Anterior cingulate cortex (tissue), 58 donors: Measurements from ENCODE around the gene SLC9A8.
"Not testable (repeated sequence)": the region's sequence is repeated elsewhere in the genome, so short reads cannot be mapped to it uniquely, and the experiment has no call there.

ENCODE experiments used
- DNase-seq, 58 donors: peaks; one replicate each; lab custom pipeline; 2025; lab: John Stamatoyannopoulos, UW

Gene SLC9A8

DNA sequence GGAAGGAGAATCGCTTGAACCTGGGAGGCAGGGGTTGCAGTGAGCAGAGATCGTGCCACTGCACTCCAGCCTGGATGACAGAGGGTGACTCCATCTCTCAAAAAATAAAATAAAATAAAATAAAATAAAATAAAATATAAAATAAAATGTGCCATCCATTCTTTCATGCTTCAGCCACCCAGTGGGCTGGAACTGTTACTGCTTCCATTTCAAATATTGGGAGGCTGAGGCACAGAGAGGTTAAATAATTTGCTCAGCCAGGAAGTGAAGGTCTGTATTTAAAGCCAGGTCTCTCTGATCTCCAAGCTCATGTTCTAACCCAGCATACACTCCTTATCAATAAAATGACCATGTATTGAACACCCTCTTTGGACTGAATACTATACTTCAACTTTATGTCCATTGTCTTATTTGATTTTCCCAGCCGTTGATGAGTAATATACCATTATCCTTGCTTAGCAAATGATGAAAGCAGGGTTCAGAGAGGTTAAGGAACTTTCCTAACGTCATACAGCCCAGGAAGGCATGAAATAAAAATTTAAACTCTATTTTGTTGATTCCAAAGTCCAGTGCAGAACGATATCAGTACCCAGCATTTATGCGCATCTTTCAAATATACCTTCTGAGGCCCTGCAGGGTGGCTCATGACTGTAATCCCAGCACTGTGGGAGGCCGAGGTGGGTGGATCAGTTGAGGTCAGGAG is 25.8 kb upstream of the SLC9A8 start:
- DNase-seq = no peak

DNA sequence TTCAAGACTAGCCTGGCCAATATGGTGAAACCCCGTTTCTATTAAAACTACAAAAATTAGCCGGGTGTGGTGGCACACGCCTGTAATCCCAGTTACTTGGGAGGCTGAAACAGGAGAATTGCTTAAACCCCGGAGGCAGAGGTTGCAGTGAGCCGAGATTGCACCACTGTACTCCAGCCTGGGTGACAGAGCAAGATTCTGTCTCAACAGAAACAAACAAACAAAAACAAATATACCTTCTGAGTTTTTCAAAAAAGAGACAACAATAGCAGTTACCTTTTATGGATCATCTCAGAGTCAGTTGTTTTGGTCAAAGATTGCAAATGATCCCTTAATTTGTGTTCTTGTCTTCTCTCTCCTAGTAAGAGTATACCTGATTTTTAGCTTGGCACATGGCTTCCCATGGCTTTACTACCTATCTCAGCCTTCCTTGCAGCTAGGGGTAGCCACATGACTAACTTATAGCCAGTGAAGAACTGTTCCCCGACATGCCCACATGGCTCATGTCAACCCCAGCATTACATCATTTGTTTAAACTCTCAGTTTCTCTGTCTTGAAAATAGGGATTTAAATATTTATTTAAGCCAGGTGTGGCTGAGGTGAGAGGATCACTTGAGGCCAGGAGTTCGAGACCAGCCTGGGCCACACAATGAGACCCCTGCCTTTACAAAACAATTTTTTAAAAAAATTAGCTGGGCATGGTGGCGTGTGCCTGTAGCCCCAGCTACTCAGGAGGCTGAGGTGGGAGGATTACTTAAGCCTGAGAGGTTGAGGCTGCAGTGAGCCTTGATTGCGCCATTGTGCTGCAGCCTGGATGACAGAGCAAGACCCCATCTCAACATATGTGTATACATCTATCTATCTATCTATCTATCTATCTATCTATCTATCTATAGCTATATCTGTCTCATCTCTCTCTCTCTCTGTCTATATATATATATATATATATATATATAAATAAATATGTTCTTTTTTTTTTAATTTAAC is 25.0 kb upstream of the SLC9A8 start:
- no peak for DNase-seq

DNA sequence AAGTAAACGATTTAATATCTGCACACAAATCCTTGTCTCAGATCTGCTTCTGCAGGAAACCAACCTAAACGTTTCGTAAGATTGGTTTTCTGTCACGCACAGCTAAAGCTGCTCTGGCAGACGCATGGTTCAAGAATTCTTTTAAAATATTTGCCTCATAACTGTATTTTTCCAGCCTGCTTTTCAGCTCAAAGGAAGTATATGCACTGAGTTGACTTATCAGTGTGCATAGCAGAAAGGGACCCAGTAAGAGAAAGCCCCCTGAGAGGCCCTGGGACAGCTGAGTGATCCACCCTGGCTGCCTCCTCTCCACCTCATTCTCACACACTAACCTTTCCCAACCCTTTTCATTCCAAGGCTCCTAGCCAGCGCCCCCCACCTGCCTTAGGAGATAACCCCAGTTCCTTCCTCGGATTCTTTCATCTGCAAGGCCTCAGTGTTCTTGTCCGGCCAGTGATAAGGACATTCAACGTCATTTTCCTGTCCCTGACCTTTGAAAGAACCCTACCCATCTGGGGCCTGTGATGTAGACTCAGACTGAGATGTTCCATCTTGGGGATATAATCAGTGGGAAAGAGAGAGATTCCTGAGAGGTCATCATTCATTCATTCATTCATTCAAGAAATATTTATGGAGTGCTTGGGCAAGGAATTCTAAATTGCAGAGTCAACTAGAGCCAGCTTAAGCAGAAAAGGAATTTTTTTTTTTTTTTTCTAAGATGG is 22.4 kb upstream of the SLC9A8 start:
- DNase-seq = no peak

DNA sequence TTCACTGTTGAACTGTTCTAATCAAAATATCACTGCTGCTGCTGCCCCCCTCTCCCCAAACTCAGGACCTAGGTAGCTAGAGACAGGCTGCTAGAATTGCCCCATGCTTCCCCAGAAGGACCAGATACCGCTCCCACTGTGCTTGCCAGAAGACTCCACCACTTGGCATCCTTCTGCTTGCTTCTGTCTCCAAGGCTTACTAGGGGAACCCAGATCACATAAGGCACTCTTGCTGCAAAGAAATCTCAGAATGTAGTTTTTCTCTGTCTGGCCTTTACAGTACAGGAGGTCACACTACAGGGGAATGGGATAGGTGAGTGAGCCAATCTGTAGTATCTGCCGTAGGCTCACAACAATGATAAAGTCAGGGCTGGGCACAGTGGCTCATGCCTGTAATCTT is 21.5 kb upstream of the SLC9A8 start:
- no peak for DNase-seq

DNA sequence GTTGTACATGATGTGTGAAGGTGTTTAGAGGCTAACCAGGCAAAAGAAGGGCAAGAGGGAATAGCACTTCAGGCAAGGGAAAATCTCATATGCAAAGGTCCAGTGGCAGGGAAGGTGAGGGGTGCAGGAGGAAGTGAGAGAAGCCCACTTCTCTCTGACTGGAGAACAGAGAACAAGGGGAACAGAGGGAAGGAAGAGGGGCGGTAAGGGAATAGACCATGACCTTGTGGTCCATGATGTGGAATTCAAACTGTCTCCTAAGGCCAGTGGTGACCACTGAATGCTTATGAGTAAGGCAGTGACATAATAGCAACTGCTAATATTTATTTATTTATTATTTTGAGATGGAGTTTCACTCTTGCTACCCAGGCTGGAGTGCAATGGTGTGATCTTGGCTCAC is 20.6 kb upstream of the SLC9A8 start:
- no peak for DNase-seq

DNA sequence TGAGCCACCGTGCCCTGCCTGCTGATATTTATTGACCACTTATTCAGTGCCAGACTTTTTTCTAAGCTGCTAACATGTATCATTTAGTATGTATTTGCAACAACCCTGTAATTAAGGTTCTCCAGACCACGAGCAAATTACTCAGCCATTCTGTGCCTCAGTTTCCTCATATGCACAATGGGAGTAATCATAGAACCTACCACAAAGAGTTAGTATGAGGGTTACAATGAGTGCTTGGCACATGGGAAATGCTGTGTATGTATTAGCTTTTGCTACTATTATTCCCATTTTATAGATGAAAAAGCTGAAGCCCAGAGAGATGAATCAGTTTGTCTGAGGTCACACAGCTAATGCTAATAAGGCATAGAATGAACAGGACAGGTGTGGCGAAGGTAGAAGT is 20.0 kb upstream of the SLC9A8 start:
- DNase-seq = no peak

DNA sequence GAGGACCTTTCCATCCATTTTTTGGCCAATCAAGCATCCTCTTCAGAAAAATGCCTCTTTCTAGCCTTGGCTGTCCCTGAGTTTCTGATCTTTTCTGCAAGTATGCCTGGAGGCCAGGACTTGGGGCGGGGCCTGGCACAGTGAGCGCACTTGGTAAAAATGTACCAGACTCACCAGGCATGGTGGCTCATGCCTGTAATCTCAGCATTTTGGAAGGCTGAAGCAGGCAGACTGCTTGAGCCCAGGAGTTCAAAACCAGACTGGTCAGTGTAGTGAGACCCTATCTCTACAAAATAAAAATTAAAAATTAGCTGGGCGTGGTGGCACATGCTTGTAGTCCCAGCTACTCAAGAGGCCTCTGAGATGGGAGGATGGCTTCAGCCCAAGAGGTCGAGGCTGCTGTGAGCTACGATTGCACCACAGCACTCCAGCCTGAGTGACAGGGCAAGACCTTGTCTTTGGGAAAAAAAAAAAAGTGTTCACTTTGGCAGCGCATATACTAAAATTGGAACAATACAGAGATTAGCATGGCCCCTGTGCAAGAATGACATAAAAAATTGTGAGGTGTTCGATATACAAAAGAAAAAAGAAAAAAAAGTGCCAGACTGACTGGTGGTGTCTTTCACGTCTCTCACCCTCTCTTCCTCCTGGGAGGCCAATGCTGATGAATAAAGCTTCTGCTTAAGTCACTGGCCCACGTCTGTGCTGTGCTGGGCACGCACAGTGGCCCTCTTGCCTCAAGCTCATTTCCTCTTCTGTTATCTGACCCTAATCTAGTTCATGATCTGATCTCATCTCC is 18.1 kb upstream of the SLC9A8 start:
- DNase-seq = no peak

DNA sequence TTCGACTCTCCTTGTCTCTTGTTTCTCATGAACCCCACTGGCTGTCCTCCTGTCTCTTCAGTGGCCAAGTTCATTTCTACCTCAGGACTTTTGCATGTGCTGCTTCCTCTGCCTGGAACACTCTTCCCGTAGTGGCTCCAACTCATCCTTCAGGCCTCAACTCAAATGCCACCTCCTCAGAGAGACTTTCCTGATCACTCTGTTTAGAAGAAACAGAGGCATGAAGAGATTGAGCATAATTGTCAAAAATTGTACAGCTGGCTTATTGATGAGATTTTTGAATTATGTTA is 17.5 kb upstream of the SLC9A8 start:
- DNase-seq = no peak

DNA sequence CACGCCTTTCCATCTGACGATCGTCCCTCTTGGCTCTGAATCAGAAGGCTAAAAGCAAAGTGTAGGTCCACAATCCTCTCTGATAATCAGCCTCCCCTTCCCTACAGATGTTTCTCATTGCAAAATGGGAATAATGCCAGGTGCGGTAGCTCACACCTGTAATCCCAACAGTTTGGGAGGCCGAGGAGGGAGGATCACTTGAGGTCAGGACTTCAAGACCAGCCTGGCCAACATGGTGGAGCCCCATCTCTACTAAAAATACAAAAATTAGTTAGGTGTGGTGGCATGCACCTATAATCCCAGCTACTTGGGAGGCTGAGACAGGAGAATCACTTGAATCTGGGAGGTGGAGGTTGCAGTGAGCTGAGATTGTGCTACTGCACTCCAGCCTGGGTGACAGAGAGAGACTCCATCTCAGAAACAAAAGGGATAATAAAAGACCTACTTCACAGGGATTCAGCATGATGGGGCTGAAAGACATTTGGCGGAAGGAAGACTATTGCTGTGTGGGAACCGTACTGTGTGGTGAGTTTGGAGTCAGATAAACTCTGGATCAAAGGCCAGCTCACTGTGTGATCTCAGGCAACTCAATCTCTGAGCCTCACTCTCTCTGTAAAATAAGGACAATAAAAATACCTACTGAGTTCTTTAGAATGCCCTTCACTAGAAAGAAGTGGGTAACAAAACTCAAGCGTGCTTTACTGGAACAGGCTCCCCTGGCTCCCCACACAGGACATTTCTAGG is 15.9 kb upstream of the SLC9A8 start:
- no peak for DNase-seq

DNA sequence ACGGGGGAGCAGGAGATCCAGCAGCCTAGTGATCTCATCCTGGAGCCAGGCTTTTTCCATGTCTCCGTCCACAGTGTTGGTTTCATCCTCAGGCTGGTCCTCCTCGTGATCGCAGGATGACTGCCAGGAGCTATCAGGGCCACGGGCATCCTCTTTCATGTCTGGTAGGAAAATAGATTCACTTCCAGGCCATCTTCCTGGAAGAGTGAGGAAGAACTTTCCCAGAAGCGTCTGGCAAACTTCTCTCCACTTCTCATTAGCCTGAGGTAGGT is 15.3 kb upstream of the SLC9A8 start:
- no peak for DNase-seq

DNA sequence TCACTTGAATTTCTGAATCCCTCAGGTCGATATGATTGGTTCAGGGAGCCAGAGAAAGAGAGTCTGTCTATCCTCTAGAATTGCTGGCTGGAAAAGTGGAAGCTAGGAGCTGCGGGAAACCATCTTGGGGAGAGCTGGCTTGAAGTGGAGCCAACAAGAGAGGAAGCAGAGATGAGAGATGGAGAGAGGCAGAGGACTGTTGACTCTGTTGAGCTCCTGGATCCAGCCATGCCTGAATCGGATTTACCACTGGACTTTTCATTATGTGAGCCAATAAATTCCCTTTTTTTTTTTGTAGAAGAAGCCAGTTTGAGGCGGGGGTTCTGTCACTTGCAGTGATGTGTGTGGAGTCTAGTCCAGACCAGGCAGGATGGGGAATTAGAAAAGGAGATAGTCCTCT is 13.9 kb upstream of the SLC9A8 start:
- no peak for DNase-seq

DNA sequence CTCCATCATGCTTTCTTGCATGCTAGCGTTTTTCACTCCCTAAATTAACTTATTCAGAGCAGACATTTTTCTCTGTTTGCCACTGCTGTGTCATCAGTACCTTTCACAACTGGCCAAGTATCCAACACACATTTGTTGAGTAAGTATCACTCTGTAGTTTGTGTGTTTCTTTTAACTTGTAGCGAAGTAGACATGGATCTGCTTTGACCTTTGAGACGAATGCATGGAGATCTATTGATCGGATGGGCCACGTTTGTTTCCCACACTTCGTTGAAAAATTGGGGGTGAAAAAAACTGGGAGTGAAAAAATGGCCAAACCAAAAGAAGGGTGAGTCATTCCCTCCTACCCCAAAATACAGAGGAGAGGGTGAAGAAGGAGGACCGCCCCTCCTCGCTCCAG is 12.9 kb upstream of the SLC9A8 start:
- DNase-seq = no peak

DNA sequence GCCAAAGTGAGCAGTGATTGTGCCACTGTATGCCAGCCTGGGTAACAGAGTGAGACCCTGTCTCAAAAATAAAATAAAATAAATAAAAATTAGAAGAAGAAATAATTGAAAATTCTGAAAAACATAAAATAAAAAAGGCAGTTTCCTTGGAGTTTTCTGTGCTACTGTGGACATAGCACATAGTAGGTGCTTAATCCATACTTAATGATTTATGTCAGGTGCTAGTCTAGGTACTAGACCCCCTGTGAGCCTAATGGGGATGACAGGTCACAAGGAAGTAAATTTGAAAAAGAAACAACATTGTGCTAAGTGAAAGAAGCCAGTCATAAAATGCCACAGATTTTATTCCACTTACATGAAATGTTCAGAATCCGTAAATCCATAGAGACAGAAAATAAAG is 9.2 kb upstream of the SLC9A8 start:
- no peak for DNase-seq

DNA sequence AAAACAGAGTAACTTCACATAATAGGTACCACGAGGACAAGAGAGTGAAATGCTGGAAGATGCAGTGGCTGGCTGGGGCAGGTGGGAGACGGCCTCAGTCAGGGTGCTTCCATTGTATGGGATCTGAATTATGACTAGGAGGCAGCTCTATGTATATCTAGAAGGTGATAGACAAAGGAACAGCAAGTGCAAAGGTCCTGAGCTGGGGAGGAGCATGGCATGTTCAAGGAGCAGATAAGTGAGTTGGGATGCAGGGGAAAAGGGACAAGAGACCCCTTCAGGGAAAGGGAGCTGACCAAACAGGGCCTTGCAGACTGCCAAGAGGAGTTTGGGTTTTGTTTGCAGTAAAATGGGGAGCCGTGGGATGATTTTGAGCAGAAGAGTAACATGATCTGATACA is 8.3 kb upstream of the SLC9A8 start:
- no peak for DNase-seq

DNA sequence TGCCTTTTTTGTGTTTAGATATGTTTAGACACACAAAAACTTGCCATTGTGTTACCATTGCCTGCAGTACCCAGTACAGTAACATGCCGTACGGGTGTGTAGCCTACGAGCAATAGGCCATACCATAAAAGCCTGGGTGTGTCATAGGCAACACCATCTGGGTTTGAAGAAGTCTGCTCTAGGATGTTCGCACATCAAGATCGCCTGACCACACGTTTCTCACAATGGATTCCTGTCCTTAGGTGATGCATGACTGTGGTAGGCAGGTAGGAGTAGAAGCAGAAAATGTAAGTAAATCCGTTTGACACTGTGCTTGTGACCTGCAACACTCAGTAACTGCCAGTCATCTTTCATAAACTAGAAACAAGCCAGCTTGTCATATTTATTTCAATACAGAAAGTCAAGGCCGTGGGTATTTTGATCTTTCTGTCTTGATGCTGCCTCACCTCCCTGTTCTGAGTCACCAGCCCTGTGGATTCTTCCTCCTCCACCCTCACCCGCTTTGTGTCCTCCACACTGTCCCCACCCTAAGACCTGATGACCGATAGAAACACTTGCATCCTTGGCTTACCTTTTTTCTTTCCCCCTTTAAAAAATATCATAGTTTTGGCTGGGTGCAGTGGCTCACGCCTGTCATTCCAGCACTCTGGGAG is 7.3 kb upstream of the SLC9A8 start:
- DNase-seq = not testable (repeated sequence)

DNA sequence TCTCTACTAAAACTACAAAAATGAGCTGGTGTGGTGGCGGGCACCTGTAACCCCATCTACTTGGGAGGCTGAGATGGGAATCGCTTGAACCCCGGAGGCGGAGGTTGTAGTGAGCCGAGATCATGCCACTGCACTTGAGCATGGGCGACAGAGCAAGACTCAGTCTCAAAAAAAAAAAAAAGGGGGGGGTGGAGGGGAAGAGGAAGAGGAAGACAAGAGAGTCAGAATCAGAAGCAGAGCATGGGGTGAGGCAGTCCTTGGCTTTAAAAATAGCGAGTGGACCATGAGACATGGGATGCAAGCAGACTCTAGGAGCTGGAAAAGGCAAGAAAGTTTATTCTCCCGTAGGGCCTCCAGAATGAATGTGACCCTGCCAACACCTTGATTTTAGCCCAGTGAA is 3.9 kb upstream of the SLC9A8 start:
- no peak for DNase-seq

DNA sequence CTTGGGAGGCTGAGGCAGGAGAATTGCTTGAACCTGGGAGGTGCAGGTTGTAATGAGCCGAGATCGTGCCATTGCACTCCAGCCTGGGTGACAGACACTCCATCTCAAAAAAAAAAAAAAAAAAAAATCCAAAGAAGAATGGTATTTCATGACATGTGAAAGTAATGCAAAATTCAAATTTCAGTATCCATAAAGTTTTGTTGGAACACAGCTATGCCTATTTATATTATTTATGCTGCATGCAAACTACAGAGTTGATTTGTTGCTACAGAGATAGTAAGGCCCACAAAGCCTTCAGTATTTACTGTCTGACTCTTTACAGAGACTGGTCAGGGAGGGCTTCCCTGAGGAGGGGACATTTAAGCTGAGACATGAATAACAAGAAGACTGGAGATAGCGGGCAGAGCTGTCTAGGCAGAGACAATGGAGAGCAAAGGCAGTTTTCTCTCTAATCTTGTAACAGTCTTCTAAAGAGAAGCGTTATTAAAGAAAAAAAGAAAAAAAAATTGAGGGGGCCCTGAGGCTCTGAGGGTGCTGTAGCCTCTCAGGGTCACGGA is 2.7 kb upstream of the SLC9A8 start:
- DNase-seq = no peak

DNA sequence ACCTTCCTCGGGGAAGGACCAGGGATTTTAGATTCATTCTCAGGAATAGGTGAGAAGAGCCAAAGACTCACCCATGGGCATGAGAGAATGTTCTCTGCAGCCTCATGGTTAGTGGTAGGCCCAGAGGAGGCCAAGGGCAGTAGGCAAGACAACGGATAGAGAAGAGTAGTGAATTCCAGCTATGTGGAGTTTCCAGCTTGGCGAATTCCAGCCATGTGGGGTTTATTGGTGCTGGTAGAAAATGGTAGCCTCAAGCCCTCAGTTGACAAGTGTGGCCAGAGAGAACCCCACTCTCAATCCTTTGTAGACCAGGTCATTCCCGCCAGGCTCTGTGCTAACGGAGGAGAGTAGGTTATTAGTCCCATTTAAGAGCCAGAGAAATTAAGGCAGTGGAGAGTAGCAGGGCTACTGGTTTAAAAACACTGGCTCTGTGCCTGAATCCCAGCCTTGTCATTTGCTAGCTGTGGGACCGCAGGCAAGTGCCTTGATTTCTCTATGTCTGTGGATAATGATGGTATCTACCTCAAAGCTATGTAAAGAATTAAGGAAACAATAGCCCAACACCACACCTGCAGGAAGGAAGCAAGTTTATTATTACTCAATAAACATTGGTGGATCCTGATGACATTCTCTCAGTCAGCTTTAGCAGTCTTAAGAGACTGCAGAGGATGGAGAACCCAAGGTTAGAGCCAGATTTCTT is 2.0 kb upstream of the SLC9A8 start:
- no peak for DNase-seq
